Endothelial cell of umbilical vein (primary cell): ENCODE results near the gene STX11. TPM values are rescaled to one million over a fixed set of nuclear protein-coding genes. Genes with fewer than 3 reads are reported as not detected.

Experiments
- BruUV-seq: library from RNA; stranded (reverse); fragments of 400-500 nt; replicated peaks from 2 replicates; lab custom pipeline; 2021; lab: Mats Ljungman, UMichigan
- CTCF ChIA-PET: fragments of 300-600, 350-600 bp; sonication (Branson Sonifier 250); formaldehyde crosslinking; loops from one replicate; lab custom pipeline; 2021; ENCODE audit warnings: antibody characterized with exemption, inconsistent platforms; lab: Charles Lee
- POLR2A ChIA-PET: fragments of 300-600, 350-600 bp; sonication (Branson Sonifier 250); formaldehyde crosslinking; loops from one replicate; lab custom pipeline; 2021; ENCODE audit warnings: antibody characterized with exemption, inconsistent platforms; lab: Charles Lee
- DNase-seq: peaks from one replicate; pipeline ENCODE4 v3.0.0-alpha.2; 2011; ENCODE audit warnings: low read depth, low spot score
- FAIRE-seq: peaks from 2 replicates; lab custom pipeline; 2011; peaks lifted over from hg19 to GRCh38; lab: Jason Lieb, UNC
- H2AFZ ChIP-seq: 2 replicates; pipeline ENCODE4 v1.6.0; 2012; ENCODE audit warnings: low read depth, low read length, control low read depth, inconsistent platforms
- H3K27ac ChIP-seq: 2 replicates; pipeline ENCODE4 v1.5.1; 2011; ENCODE audit warnings: low read depth, mild to moderate bottlenecking, control low read depth, low read length, moderate library complexity; ENCODE audit not compliant: insufficient read depth
- H3K27me3 ChIP-seq, 2 experiments: 2 replicates each; pipeline versions ENCODE4 v1.6.0 to v1.6.1; 2011; ENCODE audit warnings: low read length in 2 of 2, mixed read lengths in 1 of 2; ENCODE audit not compliant: control insufficient read depth in 2 of 2, insufficient read depth in 2 of 2
- H3K36me3 ChIP-seq, 2 experiments: 2 replicates in 1 of 2; 3 replicates in 1 of 2; pipeline ENCODE4 v1.5.1; 2011; ENCODE audit warnings: low read length in 2 of 2, mild to moderate bottlenecking in 1 of 2, moderate library complexity in 1 of 2; ENCODE audit not compliant: control insufficient read depth in 2 of 2, insufficient read depth in 2 of 2; ENCODE audit errors: extremely low read depth in 1 of 2
- H3K4me1 ChIP-seq: 3 replicates; pipeline ENCODE4 v1.5.1; 2011; ENCODE audit warnings: mild to moderate bottlenecking, low read length; ENCODE audit not compliant: control insufficient read depth, insufficient read depth; ENCODE audit errors: extremely low read depth
- H3K4me2 ChIP-seq: 2 replicates; pipeline ENCODE4 v1.6.1; 2011; ENCODE audit warnings: low read length, control low read depth, mixed read lengths; ENCODE audit not compliant: insufficient read depth
- H3K4me3 ChIP-seq, 3 experiments: fragments of 200-600 bp in 1 of 3; sonication (generic), shearing (Covaris generic) in 1 of 3; replicated peaks in 1 of 3; 2 replicates each; pipeline ENCODE4 v1.5.1; 2011 to 2016; ENCODE audit warnings: control low read depth in 3 of 3, low read length in 3 of 3, mild to moderate bottlenecking in 2 of 3, inconsistent platforms in 1 of 3, low read depth in 1 of 3, moderate library complexity in 1 of 3; ENCODE audit not compliant: insufficient read depth in 1 of 3
- H3K79me2 ChIP-seq: 2 replicates; pipeline ENCODE4 v1.6.0; 2012; ENCODE audit warnings: low read length, inconsistent platforms; ENCODE audit not compliant: control insufficient read depth, insufficient read depth
- H3K9ac ChIP-seq: replicated peaks from 2 replicates; pipeline ENCODE3; 2011; ENCODE audit warnings: low read length, control low read depth; ENCODE audit not compliant: insufficient read depth; ENCODE audit errors: extremely low read depth
- H3K9me1 ChIP-seq: replicated peaks from 3 replicates; pipeline ENCODE4 v1.6.0; 2011; ENCODE audit warnings: mild to moderate bottlenecking, low read length; ENCODE audit not compliant: control insufficient read depth, insufficient read depth; ENCODE audit errors: extremely low read depth
- H3K9me3 ChIP-seq: replicated peaks from 2 replicates; pipeline ENCODE4 v1.5.1; 2012; ENCODE audit warnings: low read length, inconsistent platforms; ENCODE audit not compliant: control insufficient read depth, insufficient read depth
- H4K20me1 ChIP-seq: replicated peaks from 2 replicates; pipeline ENCODE3; 2011; ENCODE audit warnings: mild to moderate bottlenecking, low read length; ENCODE audit not compliant: control insufficient read depth, insufficient read depth; ENCODE audit errors: extremely low read depth
- CTCF ChIP-seq, 2 donors: IDR thresholded peaks; 1 replicate in 1 of 2; 2 replicates in 1 of 2; pipeline ENCODE4 v1.5.1; 2011; ENCODE audit warnings: low read length in 2 of 2, mild to moderate bottlenecking in 2 of 2, moderate library complexity in 2 of 2, control low read depth in 1 of 2, inconsistent platforms in 1 of 2, low read depth in 1 of 2; ENCODE audit not compliant: insufficient read depth in 1 of 2; ENCODE audit errors: extremely low read depth in 1 of 2
- EZH2 ChIP-seq: IDR thresholded peaks from 2 replicates; pipeline ENCODE4 v1.6.1; 2012; ENCODE audit warnings: borderline replicate concordance, low read depth, mild to moderate bottlenecking, moderate library complexity, low read length, inconsistent platforms; ENCODE audit not compliant: severe bottlenecking
- FOS ChIP-seq: IDR thresholded peaks from 2 replicates; pipeline ENCODE4 v1.6.1; 2011; ENCODE audit warnings: mild to moderate bottlenecking, low read length, moderate library complexity, borderline replicate concordance; ENCODE audit not compliant: insufficient read depth
- GATA2 ChIP-seq: IDR thresholded peaks from 2 replicates; pipeline ENCODE4 v1.7.0; 2011; ENCODE audit warnings: low read depth, mild to moderate bottlenecking, moderate library complexity, mixed read lengths, low read length; ENCODE audit not compliant: insufficient read length, insufficient read depth
- JUN ChIP-seq: IDR thresholded peaks from 2 replicates; pipeline ENCODE4 v1.6.1; 2011; ENCODE audit warnings: borderline replicate concordance, low read depth; ENCODE audit not compliant: insufficient read length, insufficient read depth
- MAX ChIP-seq: IDR thresholded peaks from 2 replicates; pipeline ENCODE4 v1.6.1; 2011; ENCODE audit not compliant: insufficient read depth, insufficient read length
- MYC ChIP-seq: IDR thresholded peaks from one replicate; pipeline ENCODE4 v1.6.1; 2011; ENCODE audit warnings: mild to moderate bottlenecking, low read depth, low read length
- POLR2A ChIP-seq: IDR thresholded peaks from 2 replicates; pipeline ENCODE4 v1.6.1; 2012; ENCODE audit warnings: low read depth, mild to moderate bottlenecking, control low read depth, low read length
- POLR2AphosphoS5 ChIP-seq: IDR thresholded peaks from 2 replicates; pipeline ENCODE4 v1.6.1; 2012; ENCODE audit warnings: low read depth, mild to moderate bottlenecking, control low read depth, low read length, moderate library complexity; ENCODE audit not compliant: insufficient read depth
- dilution Hi-C: fragments of 300-500 bp; cut with MboI; formaldehyde crosslinking; loops from one replicate; pipeline ENCODE4 v1.15.0; 2019; ENCODE audit warnings: low sequenced_read_pairs; ENCODE audit not compliant: extremely low pct_ligation_motif_present
- intact Hi-C: fragments of 100-400 bp; cut with micrococcal nuclease; formaldehyde crosslinking; loops from one replicate; pipeline ENCODE4 v1.10.0; 2022
- polyA plus RNA-seq, 4 experiments: library from polyadenylated mRNA; depleted of rRNA in 3 of 4; stranded (reverse) in 3 of 4; unstranded in 1 of 4; fragments of >200 nt; gene quantifications; 2 replicates each; pipeline versions ENCODE4 v1.2.1 to v1.2.3, GENCODE V29; 2011 to 2012; ENCODE audit warnings: missing spikeins in 1 of 4
- total RNA-seq: library from RNA; stranded (reverse); gene quantifications from 2 replicates; pipeline ENCODE4 v1.2.3, GENCODE V29; 2021

Gene STX11
- total and polyA plus RNA-seq, 2 donors (not counting 3 experiments of a cell fraction or from before 2014, with no cell fraction given), result 4.7 to 8.9 TPM

- Histone ChIP-seq H3K4me1 (peaks cover 5% of the 10 kb centered on the region), H3K9ac (no peak overlapping the region), H3K79me2 (no peaks in the 10 kb centered on the region), H4K20me1 (no peaks in the 10 kb centered on the region), H3K27me3 (no peaks in the 10 kb centered on the region), H3K4me2 (no peak overlapping the region), H3K9me1 (no peaks in the 10 kb centered on the region), H3K27ac (no peak overlapping the region), H3K36me3 (no peaks in the 10 kb centered on the region), H3K9me3 (no peaks in the 10 kb centered on the region), H2AFZ (no peak overlapping the region), H3K4me3 (no peak overlapping the region)
- CTCF ChIA-PET, result interaction anchor here (1.3 kb wide), 1 partner anchor 91 kb away, joined by 3 read pairs; no protein-coding TSS in a partner anchor
- no peak for TF ChIP-seq POLR2AphosphoS5
- TF ChIP-seq MYC, result no peak
- no peak for TF ChIP-seq CTCF (IDR thresholded peaks at IDR 0.05; ENCODE audit: extremely low read depth in 1 of 2, insufficient read depth in 1 of 2, low read depth in 1 of 2, low read length in 2 of 2)
- no peak for TF ChIP-seq GATA2
- no peak for TF ChIP-seq EZH2
- no peak for TF ChIP-seq MAX
- TF ChIP-seq POLR2A, result no peak
- no peak for TF ChIP-seq JUN
- no peak for TF ChIP-seq FOS
- intact Hi-C loops, result no loop called here
- no peak for DNase-seq
- dilution Hi-C loops, result no loop called here
- BruUV-seq, result no TSS peak
- FAIRE-seq, result no peak
- POLR2A ChIA-PET, result no interaction called here
These were observed 45.5 kb downstream of the STX11 start for GRCh38 chr6:144195671-144196270.
